ENCODE measurements around the gene HBD. TPM values are rescaled to one million over a fixed set of nuclear protein-coding genes. Genes with fewer than 3 reads are reported as not detected.

HBD gene
- not detected for total RNA-seq

GRCh38 chr11:5234381-5234834 is at the start of gene HBD:
HBD (minus strand) TSS chr11:5234483; CDS start chr11:5234433, 50 bp downstream.
- ATAC-seq, result no peak
- H3K4me1 ChIP-seq, result no peaks in the 10 kb centered on the region
- H3K9me3 ChIP-seq, result no peaks in the 10 kb centered on the region
- H3K27ac ChIP-seq, result no peak within 1 kb of the TSS
- 11 to 13% methylated on average over 1 to 2 of the region's 2 CpGs for WGBS, 2 donors (ENCODE audit: low coverage in 1 of 2)
- H3K4me3 ChIP-seq, result no peak within 1 kb of the TSS
- no peaks in the 10 kb centered on the region for H3K27me3 ChIP-seq
- no peaks in the 10 kb centered on the region for H3K36me3 ChIP-seq
- TF ChIP-seq POLR2AphosphoS5 (IDR thresholded peaks at IDR 0.05) (no peak), EP300 (IDR thresholded peaks at IDR 0.05) (no peak), POLR2A (IDR thresholded peaks at IDR 0.05) (no peak), CTCF (IDR thresholded peaks at IDR 0.05) (no peak)

GRCh38 chr11:5283882-5284281 is 49.6 kb upstream of the HBD start:
- Histone ChIP-seq H3K27ac (no peak overlapping the region), H3K4me3 (no peak overlapping the region), H3K27me3 (no peaks in the 10 kb centered on the region), H3K36me3 (no peaks in the 10 kb centered on the region), H3K9me3 (no peaks in the 10 kb centered on the region), H3K4me1 (peaks cover 0 to 6% (median 0%) of the 10 kb centered on the region in 3 donors)
- no peak for ATAC-seq
- TF ChIP-seq CTCF (IDR thresholded peaks at IDR 0.05) (no peak), POLR2A (IDR thresholded peaks at IDR 0.05) (no peak), EP300 (IDR thresholded peaks at IDR 0.05) (no peak), POLR2AphosphoS5 (IDR thresholded peaks at IDR 0.05) (no peak)
- WGBS, 2 donors (ENCODE audit: low coverage in 1 of 2), result 63 to 72% methylated on average over 1 of the region's 1 CpG

- ATAC-seq, result no peak
- no peak overlapping the region for H3K27ac ChIP-seq
- no peak overlapping the region for H3K4me3 ChIP-seq
- no peaks in the 10 kb centered on the region for H3K9me3 ChIP-seq
- peaks cover 0 to 6% (median 0%) of the 10 kb centered on the region in 3 donors for H3K4me1 ChIP-seq
- 67 to 83% methylated on average over 3 of the region's 3 CpGs for WGBS, 2 donors (ENCODE audit: low coverage in 1 of 2)
- no peak for TF ChIP-seq POLR2AphosphoS5 (IDR thresholded peaks at IDR 0.05)
- TF ChIP-seq EP300 (IDR thresholded peaks at IDR 0.05), result no peak
- no peak for TF ChIP-seq CTCF (IDR thresholded peaks at IDR 0.05)
- no peak for TF ChIP-seq POLR2A (IDR thresholded peaks at IDR 0.05)
- H3K27me3 ChIP-seq, result no peaks in the 10 kb centered on the region
- no peaks in the 10 kb centered on the region for H3K36me3 ChIP-seq
Observed at GRCh38 chr11:5283086-5283485, 48.8 kb upstream of the HBD start.

- Histone ChIP-seq H3K9me3 (no peaks in the 10 kb centered on the region), H3K36me3 (no peaks in the 10 kb centered on the region), H3K4me3 (no peak overlapping the region), H3K27ac (no peak overlapping the region), H3K27me3 (no peaks in the 10 kb centered on the region), H3K4me1 (peaks cover 0 to 6% (median 0%) of the 10 kb centered on the region in 3 donors)
- ATAC-seq, result no peak
- 50 to 81% methylated on average over 1 to 2 of the region's 2 CpGs for WGBS, 2 donors (ENCODE audit: low coverage in 1 of 2)
- TF ChIP-seq CTCF (IDR thresholded peaks at IDR 0.05) (no peak), POLR2AphosphoS5 (IDR thresholded peaks at IDR 0.05) (no peak), EP300 (IDR thresholded peaks at IDR 0.05) (no peak), POLR2A (IDR thresholded peaks at IDR 0.05) (no peak)
Observed at GRCh38 chr11:5282628-5283027, 48.3 kb upstream of the HBD start.

- H3K36me3 ChIP-seq, result no peaks in the 10 kb centered on the region
- TF ChIP-seq EP300 (IDR thresholded peaks at IDR 0.05), result no peak
- no peak for TF ChIP-seq CTCF (IDR thresholded peaks at IDR 0.05)
- no peak for TF ChIP-seq POLR2AphosphoS5 (IDR thresholded peaks at IDR 0.05)
- no peak for TF ChIP-seq POLR2A (IDR thresholded peaks at IDR 0.05)
- no peaks in the 10 kb centered on the region for H3K9me3 ChIP-seq
- no peak overlapping the region for H3K4me3 ChIP-seq
- H3K4me1 ChIP-seq, result peaks cover 0 to 6% (median 0%) of the 10 kb centered on the region in 3 donors
- H3K27ac ChIP-seq, result no peak overlapping the region
- no peak for ATAC-seq
- H3K27me3 ChIP-seq, result no peaks in the 10 kb centered on the region
Observed at GRCh38 chr11:5281596-5281995, 47.3 kb upstream of the HBD start.
